Putamen (tissue), 1 donor: ENCODE measurements around the gene FBXW7.
A peak's percentile ranks its signal among the peaks of the same experiment; 100 is the strongest.

Source experiments
- DNase-seq: peaks from one replicate; pipeline ENCODE4 v3.0.0-alpha.2; 2016; ENCODE audit warnings: low spot score

The FBXW7 gene

DNA sequence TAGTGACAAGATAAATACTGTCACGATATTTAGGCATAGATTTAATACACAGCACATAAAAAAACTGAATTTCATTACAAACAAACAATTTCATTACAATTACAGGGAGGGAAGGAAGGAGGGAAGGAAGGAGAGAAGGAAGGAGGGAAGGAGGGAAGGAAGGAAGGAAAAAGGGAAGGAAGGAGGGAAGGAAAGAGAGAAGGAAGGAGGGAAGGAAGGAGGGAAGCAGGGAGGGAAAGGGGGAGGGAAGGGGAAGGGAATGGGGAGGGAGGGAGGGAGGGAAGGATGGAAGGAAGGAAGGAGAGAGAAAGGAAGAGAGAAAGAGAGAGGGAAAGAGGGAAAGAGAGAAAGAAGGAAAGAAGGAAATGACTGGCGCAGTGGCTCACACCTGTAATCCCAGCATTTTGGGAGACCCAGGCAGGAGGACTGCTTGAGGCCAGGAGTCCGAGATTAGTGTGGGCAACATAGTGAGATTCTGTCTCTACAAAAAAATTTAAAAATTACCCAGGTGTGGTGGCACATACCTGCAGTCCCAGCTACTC, 64.6 kb downstream of the FBXW7 start:
- DNase-seq, result no peak

DNA sequence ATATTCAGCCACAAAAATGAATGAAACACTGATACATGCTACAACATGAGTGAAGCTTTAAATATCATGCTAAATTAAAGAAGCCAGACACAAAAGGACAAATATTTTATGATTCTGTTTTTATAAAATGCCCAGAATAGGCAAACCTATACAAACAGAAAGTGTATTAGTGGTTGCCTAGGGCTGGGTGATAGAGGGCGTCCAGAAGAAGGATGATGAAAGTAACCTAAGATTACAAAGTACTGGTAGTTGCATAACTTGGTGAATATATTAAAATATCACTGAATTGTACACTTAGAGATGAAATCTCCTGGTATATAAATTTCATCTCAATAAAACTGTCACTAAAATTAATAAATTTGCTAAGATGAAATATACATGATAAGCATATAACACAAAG, 67.5 kb downstream of the FBXW7 start:
- DNase-seq, result no peak

GRCh38 chr4:152467101-152467500, 68.8 kb downstream of the FBXW7 start:
- no peak for DNase-seq

DNA sequence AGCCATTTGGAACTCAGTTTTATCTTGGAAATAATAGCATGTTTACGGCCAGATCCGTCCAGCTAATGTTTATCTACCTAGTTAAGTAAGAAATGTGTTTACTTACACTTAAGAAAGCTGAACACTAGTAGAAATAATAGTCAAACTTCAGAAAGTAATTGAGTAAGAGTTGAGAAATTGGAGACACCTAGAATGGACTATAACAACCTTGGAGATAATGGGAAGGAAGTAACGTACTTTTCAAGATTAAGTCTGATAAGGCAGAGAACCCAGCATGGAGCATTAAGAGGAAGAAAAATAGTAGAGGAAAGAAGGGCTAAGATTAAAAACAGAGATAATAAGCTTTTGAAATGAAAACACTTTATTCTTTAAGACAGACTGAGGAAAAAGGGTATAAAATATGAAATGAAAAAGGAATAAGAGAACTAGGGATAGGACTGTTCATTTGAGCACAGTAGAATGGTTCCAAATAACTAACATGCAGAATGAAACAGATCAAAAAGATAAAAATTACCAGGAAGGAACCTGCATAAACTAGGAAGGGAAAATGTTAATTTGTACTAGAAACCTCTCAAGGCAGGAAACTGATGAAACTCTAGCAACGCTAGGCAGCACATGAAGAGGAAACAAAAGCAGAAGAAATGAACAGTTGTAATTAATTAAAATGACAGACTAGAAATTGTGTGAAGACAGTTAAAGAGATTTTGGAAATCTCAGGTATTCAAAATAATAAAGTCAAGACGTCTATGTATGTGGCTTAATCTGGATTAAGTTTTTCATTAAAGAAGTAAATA, 71.7 kb downstream of the FBXW7 start:
- DNase-seq, result no peak

DNA sequence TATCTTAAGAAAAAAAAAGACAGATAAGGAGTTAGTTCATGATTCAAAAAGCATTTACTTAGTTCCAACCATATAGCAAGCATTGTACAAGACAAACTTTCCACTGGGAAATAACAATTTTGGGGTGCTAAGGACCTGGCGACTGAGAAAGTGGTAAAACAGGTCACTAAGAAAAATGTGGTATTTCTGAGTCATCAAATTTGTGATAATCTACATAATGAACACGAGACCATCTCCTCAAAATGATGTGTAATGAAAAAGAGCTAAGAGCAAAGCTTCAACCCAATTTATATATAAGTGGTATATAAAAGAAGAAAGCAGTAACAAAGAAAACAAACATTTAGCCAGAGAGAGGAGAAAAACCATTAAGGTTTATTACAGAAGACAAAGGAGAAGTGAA, 72.3 kb downstream of the FBXW7 start:
- DNase-seq, result no peak

GRCh38 chr4:152462695-152463094, 73.2 kb downstream of the FBXW7 start:
- no peak for DNase-seq

GRCh38 chr4:152462047-152462446, 73.8 kb downstream of the FBXW7 start:
- no peak for DNase-seq

GRCh38 chr4:152460488-152460887, 75.4 kb downstream of the FBXW7 start:
- no peak for DNase-seq

- DNase-seq, result no peak
These were observed 76.6 kb downstream of the FBXW7 start for GRCh38 chr4:152459326-152459725.

DNA sequence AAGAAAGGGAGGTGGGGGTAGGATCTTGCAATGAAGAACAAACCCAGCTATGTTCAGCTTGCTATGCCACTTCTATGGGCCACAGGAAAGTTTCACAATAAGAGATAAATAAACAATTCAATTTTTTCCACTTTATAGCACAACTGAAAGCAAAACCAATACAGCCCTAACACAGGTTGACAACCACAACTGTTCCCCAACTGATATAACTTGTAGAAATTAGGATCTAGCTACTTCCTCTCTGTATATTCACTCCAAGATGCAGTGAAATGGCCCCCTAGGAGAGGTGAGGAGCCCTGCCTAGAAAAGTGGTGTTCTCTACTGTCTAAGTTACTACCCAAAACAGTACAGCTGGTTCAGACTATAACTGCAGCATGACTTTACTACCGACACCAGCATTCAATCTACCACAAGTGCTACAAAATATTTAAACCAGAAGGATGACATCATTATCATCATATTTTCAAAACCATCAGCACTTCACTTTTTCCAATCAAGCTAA, 77.0 kb downstream of the FBXW7 start:
- no peak for DNase-seq

DNA sequence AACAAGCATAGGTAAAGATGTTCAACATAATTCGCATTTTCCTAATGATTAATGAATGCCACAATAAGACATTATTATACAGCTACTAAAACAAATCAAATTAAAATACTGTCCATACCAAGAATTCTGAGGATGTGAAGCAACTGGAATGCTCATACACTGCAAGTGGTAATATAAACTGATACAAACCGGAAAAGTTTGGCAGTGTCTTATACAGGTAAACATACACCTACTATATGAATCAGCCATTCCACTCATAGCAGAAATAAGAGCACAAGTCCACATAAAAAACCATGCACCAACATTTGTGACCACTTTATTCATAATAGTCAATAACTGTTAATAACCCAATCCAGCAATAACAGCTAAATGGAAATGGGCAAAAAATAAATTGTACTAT, 79.3 kb downstream of the FBXW7 start:
- DNase-seq, result no peak

DNA sequence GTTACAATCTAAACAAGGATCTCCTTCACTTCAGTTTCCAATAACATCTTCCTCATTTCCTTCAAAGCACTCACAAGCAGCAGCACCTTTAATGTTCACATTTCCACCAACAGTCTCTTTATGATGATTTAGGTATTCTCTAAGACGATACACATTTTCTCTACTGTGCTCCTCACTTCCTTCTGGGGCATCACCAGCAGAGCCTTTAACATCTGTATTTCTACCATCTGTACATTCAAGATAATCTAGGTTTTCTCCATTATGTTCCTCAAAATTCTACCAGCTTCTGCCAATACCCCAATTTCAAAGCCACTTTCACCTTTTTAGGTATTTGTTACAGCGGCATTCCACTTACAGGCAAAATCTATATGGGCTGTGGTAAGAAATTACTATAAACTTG, 80.6 kb downstream of the FBXW7 start:
- DNase-seq, result no peak

GRCh38 chr4:152454398-152455011, 81.4 kb downstream of the FBXW7 start:
- no peak for DNase-seq

DNA sequence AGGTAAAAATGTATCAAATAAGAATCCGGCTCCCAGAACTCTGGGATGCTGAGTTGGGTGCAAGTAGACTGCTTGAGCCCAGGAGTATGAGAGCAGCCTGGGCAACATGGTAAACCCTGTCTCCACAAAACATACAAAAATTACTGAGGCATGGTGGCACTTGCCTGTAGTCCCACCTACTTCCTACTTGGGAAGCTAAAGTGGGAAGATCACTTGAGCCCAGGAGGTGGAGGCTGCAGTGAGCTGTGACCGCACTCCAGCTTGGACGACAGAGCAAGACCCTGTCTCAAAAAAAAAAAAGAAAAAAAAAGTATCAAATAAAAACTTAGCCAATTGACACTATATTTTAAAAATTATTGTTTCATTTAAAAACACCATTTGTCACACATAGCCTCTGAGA, 84.4 kb downstream of the FBXW7 start:
- DNase-seq, result no peak

- DNase-seq, result no peak
These were observed 87.0 kb downstream of the FBXW7 start for GRCh38 chr4:152448854-152449253.

GRCh38 chr4:152448038-152448707, 87.7 kb downstream of the FBXW7 start:
- no peak for DNase-seq

- no peak for DNase-seq
These were observed 92.0 kb downstream of the FBXW7 start for GRCh38 chr4:152443859-152444258.

- peak; percentile 4 for DNase-seq
These were observed 98.3 kb downstream of the FBXW7 start for GRCh38 chr4:152437561-152437960.

DNA sequence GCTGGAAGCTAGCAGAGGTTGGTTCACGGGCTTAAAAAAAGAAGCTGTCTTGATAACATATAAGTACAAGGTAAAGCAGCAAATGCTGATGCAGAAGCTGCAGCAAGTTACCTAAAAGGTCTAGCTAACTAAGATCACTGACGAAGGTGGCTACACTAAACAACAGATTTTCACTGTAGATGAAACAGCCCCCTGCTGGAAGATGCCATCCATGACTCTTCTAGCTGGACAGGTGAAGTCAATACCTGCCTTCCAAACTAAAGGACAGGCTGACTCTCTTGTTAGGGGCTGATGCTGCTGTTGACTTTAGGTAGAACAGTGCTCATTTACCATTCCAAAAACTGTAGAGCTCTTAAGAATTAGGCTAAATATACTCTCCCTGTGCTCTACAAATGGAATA, 99.5 kb downstream of the FBXW7 start:
- DNase-seq, result no peak

GRCh38 chr4:152434011-152434410, 101.9 kb downstream of the FBXW7 start:
- no peak for DNase-seq

DNA sequence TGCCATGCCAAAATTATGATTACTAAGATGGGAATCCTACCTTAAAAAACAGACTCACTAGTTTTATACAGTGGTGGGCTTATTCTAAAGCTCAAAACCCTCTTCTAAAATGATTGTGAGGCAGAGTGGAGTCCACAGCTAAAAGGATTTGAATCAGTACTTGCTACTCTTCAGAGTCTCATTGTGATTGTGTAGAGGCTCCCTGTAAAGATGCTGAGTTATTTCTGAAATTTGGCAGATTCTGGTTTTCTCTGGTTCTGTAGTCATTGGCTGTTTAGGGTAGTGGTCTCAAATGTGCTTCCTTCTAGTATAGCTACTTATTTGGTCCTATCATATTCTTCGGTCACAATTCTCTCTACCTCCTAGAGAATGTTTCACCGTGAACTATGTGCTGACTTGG, 104.1 kb downstream of the FBXW7 start:
- DNase-seq, result no peak

DNA sequence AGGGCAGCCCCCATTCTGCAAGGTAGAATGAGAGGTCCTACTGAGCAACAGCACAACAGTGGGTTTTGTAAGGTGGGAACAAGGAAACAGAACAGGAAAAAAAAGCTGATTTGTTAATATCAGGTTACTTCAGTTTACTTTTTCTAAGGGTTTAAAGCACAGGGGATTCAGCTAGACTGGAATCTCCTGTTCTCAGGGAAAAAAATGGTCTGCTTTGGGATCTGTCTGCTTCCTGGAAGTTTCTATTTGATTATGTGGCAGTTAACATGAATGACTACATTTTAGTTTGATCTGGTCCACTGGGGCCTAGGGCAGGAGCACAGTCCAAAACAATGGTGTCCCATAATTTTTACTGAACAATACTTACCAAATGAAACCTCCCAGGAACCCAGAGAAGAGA, 104.6 kb downstream of the FBXW7 start:
- DNase-seq, result no peak

DNA sequence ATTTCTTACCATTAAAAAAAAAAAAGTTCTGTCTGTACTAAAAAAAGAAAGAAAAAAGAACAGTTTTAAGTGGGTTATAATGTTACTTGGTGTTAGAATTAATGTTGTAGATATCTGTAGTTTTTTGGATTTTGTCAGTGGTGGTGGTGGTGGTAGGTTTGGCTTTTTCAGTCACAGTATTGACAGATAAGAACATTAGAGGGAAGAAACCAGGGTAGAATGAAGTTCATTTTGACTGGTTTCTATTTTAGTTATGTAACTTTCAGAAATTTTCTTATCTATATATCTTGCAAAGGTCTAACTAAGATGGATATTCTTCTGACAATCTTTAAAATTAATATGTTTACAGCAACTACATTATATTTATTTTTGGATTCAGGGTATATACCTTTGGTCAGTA, 105.4 kb downstream of the FBXW7 start:
- DNase-seq, result no peak
